Measurements from ENCODE around the gene SERPINF2.
A peak's percentile ranks its signal among the peaks of the same experiment; 100 is the strongest.
"Not testable (repeated sequence)": the region's sequence is repeated elsewhere in the genome, so short reads cannot be mapped to it uniquely, and the experiment has no call there.

The SERPINF2 gene

GRCh38 chr17:1735834-1736347, 6.8 kb upstream of the SERPINF2 start:
- no peak for DNase-seq

GRCh38 chr17:1736348-1737281, 6.1 kb upstream of the SERPINF2 start:
- DNase-seq, result peak in 1 of 5 experiments; percentile 39

GRCh38 chr17:1737531-1738291, 5.0 kb upstream of the SERPINF2 start:
- no peak for DNase-seq

- not testable (repeated sequence) for DNase-seq
Measured at GRCh38 chr17:1741899-1742298, 772 bp upstream of the SERPINF2 start.

- no peak for DNase-seq
Measured at GRCh38 chr17:1743088-1743439, 393 bp downstream of the SERPINF2 start.

GRCh38 chr17:1744551-1745512, 2.2 kb downstream of the SERPINF2 start:
- DNase-seq, result no peak

GRCh38 chr17:1745513-1746020, 2.9 kb downstream of the SERPINF2 start:
- DNase-seq, result no peak

GRCh38 chr17:1746975-1747543, 4.4 kb downstream of the SERPINF2 start:
- no peak for DNase-seq

GRCh38 chr17:1750628-1751027, 8.0 kb downstream of the SERPINF2 start:
- DNase-seq, result no peak

- DNase-seq, result no peak
Measured at GRCh38 chr17:1752425-1753262, 10.0 kb downstream of the SERPINF2 start.

- DNase-seq, result no peak
Measured at GRCh38 chr17:1753767-1754429, 11.2 kb downstream of the SERPINF2 start.

GRCh38 chr17:1754430-1755112, 11.9 kb downstream of the SERPINF2 start:
- DNase-seq, result no peak

GRCh38 chr17:1755252-1755826, 12.7 kb downstream of the SERPINF2 start:
- no peak for DNase-seq

GRCh38 chr17:1755827-1756262, 13.2 kb downstream of the SERPINF2 start:
- DNase-seq, result no peak

- DNase-seq, result no peak
Measured at GRCh38 chr17:1758807-1759206, 16.1 kb downstream of the SERPINF2 start.

- DNase-seq, result no peak
Measured at GRCh38 chr17:1759529-1759928, 16.9 kb downstream of the SERPINF2 start.

- DNase-seq, result no peak
Measured at GRCh38 chr17:1762233-1762900, 19.7 kb downstream of the SERPINF2 start.
